HepG2 (cell line): ENCODE data around the gene ANKRD11. TPM values are rescaled to one million over a fixed set of nuclear protein-coding genes. Genes with fewer than 3 reads are reported as not detected.

ENCODE experiments used
- AHR ChIP-seq: IDR thresholded peaks from 2 replicates; pipeline ENCODE4 v1.6.1; 2018; ENCODE audit warnings: missing genetic modification reagents, missing compliant biosample characterization
- ATM ChIP-seq: fragments of 450-650 bp; IDR thresholded peaks from 2 replicates; pipeline ENCODE4 v1.7.1; 2017; ENCODE audit warnings: mild to moderate bottlenecking, borderline replicate concordance
- DR1 ChIP-seq: sonication (generic); formaldehyde crosslinking; IDR thresholded peaks from 2 replicates; pipeline ENCODE4 v1.8.0; 2021; ENCODE audit warnings: mild to moderate bottlenecking, missing genetic modification reagents, inconsistent platforms
- JDP2 ChIP-seq: sonication (generic); formaldehyde crosslinking; IDR thresholded peaks from 2 replicates; pipeline ENCODE4 v1.8.1; 2022; ENCODE audit warnings: missing genetic modification reagents, borderline replicate concordance
- KLF11 ChIP-seq: IDR thresholded peaks from 2 replicates; pipeline ENCODE4 v1.6.1; 2016; ENCODE audit warnings: missing compliant biosample characterization
- RARA ChIP-seq: IDR thresholded peaks from 2 replicates; pipeline ENCODE4 v1.6.1; 2016; ENCODE audit warnings: missing genetic modification reagents, missing compliant biosample characterization
- REL ChIP-seq: sonication (generic); formaldehyde crosslinking; conservative IDR thresholded peaks from 2 replicates; pipeline ENCODE4 v1.8.0; 2022; ENCODE audit warnings: mild to moderate bottlenecking, missing genetic modification reagents, moderate library complexity
- RFXAP ChIP-seq: sonication (generic); formaldehyde crosslinking; IDR thresholded peaks from 2 replicates; pipeline ENCODE4 v1.4.0; 2020; ENCODE audit warnings: missing genetic modification reagents, borderline replicate concordance
- SCMH1 ChIP-seq: sonication (generic); formaldehyde crosslinking; IDR thresholded peaks from 2 replicates; pipeline ENCODE4 v1.9.0; 2021; ENCODE audit warnings: missing genetic modification reagents, mild to moderate bottlenecking, borderline replicate concordance
- SIX4 ChIP-seq: sonication (generic); formaldehyde crosslinking; IDR thresholded peaks from 2 replicates; pipeline ENCODE4 v1.4.0; 2020; ENCODE audit warnings: missing genetic modification reagents
- TOPORS ChIP-seq: sonication (generic); formaldehyde crosslinking; IDR thresholded peaks from 2 replicates; pipeline ENCODE4 v1.8.0; 2023; ENCODE audit warnings: mild to moderate bottlenecking, missing genetic modification reagents
- YEATS4 ChIP-seq: sonication (generic); formaldehyde crosslinking; IDR thresholded peaks from 2 replicates; pipeline ENCODE4 v1.4.0; 2020; ENCODE audit warnings: missing genetic modification reagents, borderline replicate concordance
- ZNF160 ChIP-seq: sonication (generic); formaldehyde crosslinking; IDR thresholded peaks from 2 replicates; pipeline ENCODE4 v1.8.0; 2022; ENCODE audit warnings: mild to moderate bottlenecking, inconsistent platforms, missing genetic modification reagents
- ZNF431 ChIP-seq: sonication (generic); formaldehyde crosslinking; IDR thresholded peaks from 2 replicates; pipeline ENCODE4 v1.9.0; 2022; ENCODE audit warnings: missing genetic modification reagents, low read depth, mild to moderate bottlenecking, borderline replicate concordance
- ZNF678 ChIP-seq: sonication (generic); formaldehyde crosslinking; IDR thresholded peaks from 2 replicates; pipeline ENCODE4 v1.4.0; 2020; ENCODE audit warnings: mild to moderate bottlenecking, missing genetic modification reagents
- ZNF777 ChIP-seq: sonication (generic); formaldehyde crosslinking; IDR thresholded peaks from 2 replicates; pipeline ENCODE4 v1.4.0; 2020; ENCODE audit warnings: missing genetic modification reagents
- polyA plus RNA-seq, 8 experiments: library from polyadenylated mRNA; depleted of rRNA in 3 of 8; stranded (reverse) in 7 of 8; unstranded in 1 of 8; fragments of >200 nt; fragmentation: Illumina TruSeq in 4 of 8; extraction: Trizol in 4 of 8; gene quantifications; 2 replicates each; pipeline versions ENCODE4 v1.2.1 to v1.2.3, GENCODE V29; 2011 to 2016; ENCODE audit warnings: low read depth in 4 of 8, missing spikeins in 1 of 8, mixed read lengths in 1 of 8; ENCODE audit not compliant: insufficient read depth in 1 of 8
- total RNA-seq, 5 experiments: library from RNA; depleted of rRNA; stranded (reverse); fragments of >200 nt; fragmentation: Illumina TruSeq; extraction: Trizol; gene quantifications; 2 replicates each; pipeline ENCODE4 v1.2.3, GENCODE V29; 2016; ENCODE audit warnings: low read depth in 1 of 5
- TF ChIP-seq, protein P1 (sequence below): sonication (generic); formaldehyde crosslinking; IDR thresholded peaks from 2 replicates; pipeline ENCODE4 v1.5.0; 2020; ENCODE audit warnings: missing genetic modification reagents
- TF ChIP-seq, protein P2 (sequence below), 2 experiments: sonication (generic) in 1 of 2; formaldehyde crosslinking in 1 of 2; IDR thresholded peaks; 2 replicates each; pipeline versions ENCODE4 v1.4.0 to v1.6.1; 2018 to 2020; ENCODE audit warnings: missing genetic modification reagents in 2 of 2, borderline replicate concordance in 1 of 2, low read depth in 1 of 2, mild to moderate bottlenecking in 1 of 2, missing biosample characterization in 1 of 2
- TF ChIP-seq, protein P3 (sequence below): sonication (generic); formaldehyde crosslinking; IDR thresholded peaks from 2 replicates; pipeline ENCODE4 v1.4.0; 2020; ENCODE audit warnings: missing genetic modification reagents
- TF ChIP-seq, protein P4 (sequence below): sonication (generic); formaldehyde crosslinking; IDR thresholded peaks from 2 replicates; pipeline ENCODE4 v1.4.0; 2020; ENCODE audit warnings: missing genetic modification reagents, low read depth, mild to moderate bottlenecking, borderline replicate concordance
- TF ChIP-seq, protein P5 (sequence below): sonication (generic); formaldehyde crosslinking; IDR thresholded peaks from 2 replicates; pipeline ENCODE4 v1.8.0; 2022; ENCODE audit warnings: mild to moderate bottlenecking, missing genetic modification reagents, moderate library complexity

The ANKRD11 gene
- total and polyA plus RNA-seq, 2 of the 13 experiments (the other 11 are each of a cell fraction or from before 2014, with no cell fraction given) = 21.4 to 38.4 TPM

DNA sequence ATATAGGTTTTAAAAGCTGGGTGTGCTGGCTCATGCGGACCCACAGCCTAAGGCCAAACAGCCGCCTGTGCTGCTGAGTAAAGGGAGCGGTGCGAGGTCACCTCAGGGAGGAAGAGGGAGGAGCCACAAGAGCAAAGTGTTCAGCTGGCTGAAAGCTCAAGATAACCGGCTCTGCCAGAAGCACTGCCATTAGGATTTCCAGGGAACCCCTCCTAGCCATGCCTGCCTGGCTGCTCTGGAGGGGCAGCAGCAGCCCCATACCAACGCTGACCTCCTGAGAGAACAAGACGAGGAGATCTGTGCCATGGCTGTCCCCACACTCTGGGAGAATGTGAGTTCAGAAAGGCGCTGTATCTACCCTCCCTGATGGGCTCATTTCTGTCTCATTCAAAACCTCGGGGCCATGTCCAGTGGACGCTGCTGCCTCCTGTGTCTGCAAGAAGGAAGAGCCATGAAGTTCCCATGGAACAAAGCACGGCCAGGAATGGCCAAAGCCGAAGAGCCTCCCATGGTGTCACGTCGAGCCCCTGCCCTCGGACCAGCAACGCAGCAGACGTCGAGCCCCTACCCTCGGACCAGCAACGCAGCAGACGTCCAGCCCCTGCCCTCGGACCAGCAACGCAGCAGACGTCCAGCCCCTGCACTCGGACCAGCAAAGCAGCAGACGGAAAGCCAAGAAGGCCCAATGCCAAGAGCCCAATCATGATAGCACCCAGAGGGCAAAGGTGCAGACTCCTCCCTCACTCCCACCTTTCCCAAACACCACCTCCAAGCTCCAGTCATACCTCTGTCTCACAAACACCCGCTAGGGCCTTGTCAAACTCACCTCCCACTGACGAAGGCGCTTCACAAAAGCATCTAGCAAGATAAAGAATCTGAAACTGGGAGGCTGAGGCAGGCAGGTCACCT is 107.0 kb downstream of the ANKRD11 start (continued):
- TF ChIP-seq ZNF160 (CRISPR knock-in tag) (no peak), ATM (no peak), RFXAP (CRISPR knock-in tag) (no peak), ZNF777 (0 out of 2 replicates have a peak, but pooled peaks have one; percentile 26), DR1 (CRISPR knock-in tag) (no peak), ZNF678 (CRISPR knock-in tag) (no peak), SCMH1 (CRISPR knock-in tag) (no peak), TOPORS (no peak), KLF11 (no peak), AHR (CRISPR knock-in tag) (no peak), SIX4 (CRISPR knock-in tag) (no peak), RARA (no peak; the same call in 1 of the 2 replicates), YEATS4 (no peak), REL (CRISPR knock-in tag) (no peak), ZNF431 (CRISPR knock-in tag) (no peak), JDP2 (CRISPR knock-in tag) (no peak)
- TF ChIP-seq, protein P1, sequence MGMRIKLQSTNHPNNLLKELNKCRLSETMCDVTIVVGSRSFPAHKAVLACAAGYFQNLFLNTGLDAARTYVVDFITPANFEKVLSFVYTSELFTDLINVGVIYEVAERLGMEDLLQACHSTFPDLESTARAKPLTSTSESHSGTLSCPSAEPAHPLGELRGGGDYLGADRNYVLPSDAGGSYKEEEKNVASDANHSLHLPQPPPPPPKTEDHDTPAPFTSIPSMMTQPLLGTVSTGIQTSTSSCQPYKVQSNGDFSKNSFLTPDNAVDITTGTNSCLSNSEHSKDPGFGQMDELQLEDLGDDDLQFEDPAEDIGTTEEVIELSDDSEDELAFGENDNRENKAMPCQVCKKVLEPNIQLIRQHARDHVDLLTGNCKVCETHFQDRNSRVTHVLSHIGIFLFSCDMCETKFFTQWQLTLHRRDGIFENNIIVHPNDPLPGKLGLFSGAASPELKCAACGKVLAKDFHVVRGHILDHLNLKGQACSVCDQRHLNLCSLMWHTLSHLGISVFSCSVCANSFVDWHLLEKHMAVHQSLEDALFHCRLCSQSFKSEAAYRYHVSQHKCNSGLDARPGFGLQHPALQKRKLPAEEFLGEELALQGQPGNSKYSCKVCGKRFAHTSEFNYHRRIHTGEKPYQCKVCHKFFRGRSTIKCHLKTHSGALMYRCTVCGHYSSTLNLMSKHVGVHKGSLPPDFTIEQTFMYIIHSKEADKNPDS (CRISPR knock-in tag) = no peak
- TF ChIP-seq, protein P2, sequence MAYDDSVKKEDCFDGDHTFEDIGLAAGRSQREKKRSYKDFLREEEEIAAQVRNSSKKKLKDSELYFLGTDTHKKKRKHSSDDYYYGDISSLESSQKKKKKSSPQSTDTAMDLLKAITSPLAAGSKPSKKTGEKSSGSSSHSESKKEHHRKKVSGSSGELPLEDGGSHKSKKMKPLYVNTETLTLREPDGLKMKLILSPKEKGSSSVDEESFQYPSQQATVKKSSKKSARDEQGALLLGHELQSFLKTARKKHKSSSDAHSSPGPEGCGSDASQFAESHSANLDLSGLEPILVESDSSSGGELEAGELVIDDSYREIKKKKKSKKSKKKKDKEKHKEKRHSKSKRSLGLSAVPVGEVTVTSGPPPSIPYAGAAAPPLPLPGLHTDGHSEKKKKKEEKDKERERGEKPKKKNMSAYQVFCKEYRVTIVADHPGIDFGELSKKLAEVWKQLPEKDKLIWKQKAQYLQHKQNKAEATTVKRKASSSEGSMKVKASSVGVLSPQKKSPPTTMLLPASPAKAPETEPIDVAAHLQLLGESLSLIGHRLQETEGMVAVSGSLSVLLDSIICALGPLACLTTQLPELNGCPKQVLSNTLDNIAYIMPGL (CRISPR knock-in tag; IDR thresholded peaks at IDR 0.05; ENCODE audit: borderline replicate concordance in 1 of 2, low read depth in 1 of 2) = 0 out of 4 replicates have a peak, but pooled peaks of 1 of the 2 experiments have one; percentile 12
- TF ChIP-seq, protein P3, sequence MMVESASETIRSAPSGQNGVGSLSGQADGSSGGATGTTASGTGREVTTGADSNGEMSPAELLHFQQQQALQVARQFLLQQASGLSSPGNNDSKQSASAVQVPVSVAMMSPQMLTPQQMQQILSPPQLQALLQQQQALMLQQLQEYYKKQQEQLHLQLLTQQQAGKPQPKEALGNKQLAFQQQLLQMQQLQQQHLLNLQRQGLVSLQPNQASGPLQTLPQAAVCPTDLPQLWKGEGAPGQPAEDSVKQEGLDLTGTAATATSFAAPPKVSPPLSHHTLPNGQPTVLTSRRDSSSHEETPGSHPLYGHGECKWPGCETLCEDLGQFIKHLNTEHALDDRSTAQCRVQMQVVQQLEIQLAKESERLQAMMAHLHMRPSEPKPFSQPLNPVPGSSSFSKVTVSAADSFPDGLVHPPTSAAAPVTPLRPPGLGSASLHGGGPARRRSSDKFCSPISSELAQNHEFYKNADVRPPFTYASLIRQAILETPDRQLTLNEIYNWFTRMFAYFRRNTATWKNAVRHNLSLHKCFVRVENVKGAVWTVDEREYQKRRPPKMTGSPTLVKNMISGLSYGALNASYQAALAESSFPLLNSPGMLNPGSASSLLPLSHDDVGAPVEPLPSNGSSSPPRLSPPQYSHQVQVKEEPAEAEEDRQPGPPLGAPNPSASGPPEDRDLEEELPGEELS (CRISPR knock-in tag) = no peak
- TF ChIP-seq, protein P4, sequence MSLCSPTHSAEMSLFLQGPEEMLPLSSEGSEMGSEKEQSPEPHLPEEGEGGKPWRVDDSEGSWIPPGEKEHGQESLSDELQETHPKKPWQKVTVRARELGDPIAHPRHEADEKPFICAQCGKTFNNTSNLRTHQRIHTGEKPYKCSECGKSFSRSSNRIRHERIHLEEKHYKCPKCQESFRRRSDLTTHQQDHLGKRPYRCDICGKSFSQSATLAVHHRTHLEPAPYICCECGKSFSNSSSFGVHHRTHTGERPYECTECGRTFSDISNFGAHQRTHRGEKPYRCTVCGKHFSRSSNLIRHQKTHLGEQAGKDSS = no peak
- TF ChIP-seq, protein P5, sequence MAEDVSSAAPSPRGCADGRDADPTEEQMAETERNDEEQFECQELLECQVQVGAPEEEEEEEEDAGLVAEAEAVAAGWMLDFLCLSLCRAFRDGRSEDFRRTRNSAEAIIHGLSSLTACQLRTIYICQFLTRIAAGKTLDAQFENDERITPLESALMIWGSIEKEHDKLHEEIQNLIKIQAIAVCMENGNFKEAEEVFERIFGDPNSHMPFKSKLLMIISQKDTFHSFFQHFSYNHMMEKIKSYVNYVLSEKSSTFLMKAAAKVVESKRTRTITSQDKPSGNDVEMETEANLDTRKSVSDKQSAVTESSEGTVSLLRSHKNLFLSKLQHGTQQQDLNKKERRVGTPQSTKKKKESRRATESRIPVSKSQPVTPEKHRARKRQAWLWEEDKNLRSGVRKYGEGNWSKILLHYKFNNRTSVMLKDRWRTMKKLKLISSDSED (CRISPR knock-in tag) = no peak
